Measurements from ENCODE around the gene OR8D1.
A peak's percentile ranks its signal among the peaks of the same experiment; 100 is the strongest.

The OR8D1 gene

GRCh38 chr11:124313849-124314248, at the start of gene OR8D1:
Gene OR8D1, minus strand, starts transcription at chr11:124313949. Its CDS starts 3,183 bp downstream, at chr11:124310766.
- DNase-seq (ENCODE audit: low read depth) = no peak

- no peak for DNase-seq (ENCODE audit: low read depth)
Observed at GRCh38 chr11:124359566-124359965, 45.8 kb upstream of the OR8D1 start.

- DNase-seq (ENCODE audit: low read depth) = no peak
Observed at GRCh38 chr11:124346311-124346955, 32.7 kb upstream of the OR8D1 start.

GRCh38 chr11:124344346-124344745, 30.6 kb upstream of the OR8D1 start:
- no peak for DNase-seq (ENCODE audit: low read depth)

- no peak for DNase-seq (ENCODE audit: low read depth)
Observed at GRCh38 chr11:124340142-124340447, 26.3 kb upstream of the OR8D1 start.

GRCh38 chr11:124339396-124340141, 25.8 kb upstream of the OR8D1 start:
- DNase-seq (ENCODE audit: low read depth) = no peak

GRCh38 chr11:124331873-124332272, 18.1 kb upstream of the OR8D1 start:
- DNase-seq (ENCODE audit: low read depth) = no peak

- peak; percentile 5 for DNase-seq (ENCODE audit: low read depth)
Observed at GRCh38 chr11:124329787-124330478, 16.2 kb upstream of the OR8D1 start.

GRCh38 chr11:124327775-124328174, 14.0 kb upstream of the OR8D1 start:
- no peak for DNase-seq (ENCODE audit: low read depth)

GRCh38 chr11:124322356-124322755, 8.6 kb upstream of the OR8D1 start:
- no peak for DNase-seq (ENCODE audit: low read depth)

GRCh38 chr11:124320097-124320496, 6.3 kb upstream of the OR8D1 start, which contains the start of gene OR8D2:
Gene OR8D2, minus strand, starts transcription at chr11:124320197. Its CDS starts 0 bp downstream, at chr11:124320197.
- DNase-seq (ENCODE audit: low read depth) = no peak

GRCh38 chr11:124315052-124315451, 1.3 kb upstream of the OR8D1 start:
- no peak for DNase-seq (ENCODE audit: low read depth)

GRCh38 chr11:124313131-124313530, 618 bp downstream of the OR8D1 start:
- no peak for DNase-seq (ENCODE audit: low read depth)

- no peak for DNase-seq (ENCODE audit: low read depth)
Observed at GRCh38 chr11:124311670-124312069, 2.1 kb downstream of the OR8D1 start.

- no peak for DNase-seq (ENCODE audit: low read depth)
Observed at GRCh38 chr11:124311269-124311668, 2.5 kb downstream of the OR8D1 start.

- no peak for DNase-seq (ENCODE audit: low read depth)
Observed at GRCh38 chr11:124310721-124311120, 3.0 kb downstream of the OR8D1 start.

GRCh38 chr11:124307093-124307492, 6.7 kb downstream of the OR8D1 start:
- DNase-seq (ENCODE audit: low read depth) = no peak

GRCh38 chr11:124302347-124303125, 11.2 kb downstream of the OR8D1 start:
- no peak for DNase-seq (ENCODE audit: low read depth)

- DNase-seq (ENCODE audit: low read depth) = peak; percentile 29
Observed at GRCh38 chr11:124301548-124301947, 12.2 kb downstream of the OR8D1 start.

- no peak for DNase-seq (ENCODE audit: low read depth)
Observed at GRCh38 chr11:124297921-124298320, 15.8 kb downstream of the OR8D1 start.

- no peak for DNase-seq (ENCODE audit: low read depth)
Observed at GRCh38 chr11:124296016-124296415, 17.7 kb downstream of the OR8D1 start.

GRCh38 chr11:124294687-124295086, 19.1 kb downstream of the OR8D1 start:
- DNase-seq (ENCODE audit: low read depth) = no peak

Data from amniotic epithelial cell (primary cell).